Bronchial epithelial cell (primary cell): Measurements from ENCODE around the gene HSD17B8. TPM values are rescaled to one million over a fixed set of nuclear protein-coding genes. Genes with fewer than 3 reads are reported as not detected.

Source experiments
- DNase-seq: peaks from one replicate; pipeline ENCODE4 v3.0.0-alpha.2; 2010; ENCODE audit warnings: low read depth
- FAIRE-seq: peaks from 2 replicates; lab custom pipeline; 2011; peaks lifted over from hg19 to GRCh38; lab: Jason Lieb, UNC
- H3K27me3 ChIP-seq: 2 replicates; pipeline ENCODE4 v1.5.1; 2011; ENCODE audit warnings: low read length; ENCODE audit not compliant: control insufficient read depth, insufficient read depth
- H3K36me3 ChIP-seq: 2 replicates; pipeline ENCODE4 v1.5.1; 2011; ENCODE audit warnings: low read length; ENCODE audit not compliant: control insufficient read depth, insufficient read depth
- H3K4me3 ChIP-seq: 2 replicates; pipeline ENCODE4 v1.5.1; 2011; ENCODE audit warnings: mild to moderate bottlenecking, low read depth, low read length, control low read depth
- CTCF ChIP-seq: IDR thresholded peaks from 2 replicates; pipeline ENCODE4 v1.5.1; 2011; ENCODE audit warnings: mild to moderate bottlenecking, moderate library complexity, low read length, control low read depth, inconsistent platforms; ENCODE audit not compliant: insufficient read depth, severe bottlenecking
- total RNA-seq: library from RNA; depleted of rRNA; stranded (reverse); fragments of >200 nt; gene quantifications from 2 replicates; pipeline ENCODE4 v1.2.1, GENCODE V29; 2014

Gene HSD17B8
- total RNA-seq, 1 donor from 2014 or later, result 59.8 TPM

- FAIRE-seq (no peak), DNase-seq (peak; percentile 94)
- TF ChIP-seq CTCF, result no peak
- H3K4me3 ChIP-seq, result peak overlapping the region; percentile 50
- H3K36me3 ChIP-seq, result no peaks in the 10 kb centered on the region
- no peaks in the 10 kb centered on the region for H3K27me3 ChIP-seq
These were observed 45.5 kb downstream of the HSD17B8 start for GRCh38 chr6:33249732-33250630.

GRCh38 chr6:33250731-33251130 is 46.3 kb downstream of the HSD17B8 start:
- Histone ChIP-seq H3K27me3 (no peaks in the 10 kb centered on the region), H3K4me3 (no peak overlapping the region), H3K36me3 (no peaks in the 10 kb centered on the region)
- DNase-seq (no peak), FAIRE-seq (no peak)
- no peak for TF ChIP-seq CTCF

- no peak for TF ChIP-seq CTCF
- FAIRE-seq (no peak), DNase-seq (no peak)
- Histone ChIP-seq H3K4me3 (no peak overlapping the region), H3K27me3 (no peaks in the 10 kb centered on the region), H3K36me3 (no peaks in the 10 kb centered on the region)
These were observed 47.0 kb downstream of the HSD17B8 start for GRCh38 chr6:33251395-33252012.

GRCh38 chr6:33252759-33253158 is 48.3 kb downstream of the HSD17B8 start:
- no peaks in the 10 kb centered on the region for H3K36me3 ChIP-seq
- H3K4me3 ChIP-seq, result no peak overlapping the region
- no peak for FAIRE-seq
- TF ChIP-seq CTCF, result no peak
- no peak for DNase-seq
- H3K27me3 ChIP-seq, result no peaks in the 10 kb centered on the region

- Histone ChIP-seq H3K27me3 (no peaks in the 10 kb centered on the region), H3K4me3 (no peak overlapping the region), H3K36me3 (no peaks in the 10 kb centered on the region)
- DNase-seq (peak; percentile 36), FAIRE-seq (no peak)
- TF ChIP-seq CTCF, result no peak
These were observed 50.1 kb downstream of the HSD17B8 start for GRCh38 chr6:33254591-33254990.

Other genes starting within 250 kb of the HSD17B8 start
- 57.1 and 71.7 TPM in 2 replicates for gene BRD2, start 236.1 kb upstream of the HSD17B8 start, total RNA-seq
- gene HLA-DOA, start 195.1 kb upstream of the HSD17B8 start, total RNA-seq, result not detected in 2 replicates
- gene HLA-DPA1, start 131.0 kb upstream of the HSD17B8 start, total RNA-seq, result 0.26 and 1.1 TPM in 2 replicates
- gene HLA-DPB1, start 128.7 kb upstream of the HSD17B8 start, total RNA-seq, result 0.53 TPM in 1 of 2 replicates, not detected in the other
- gene COL11A2, start 12.2 kb upstream of the HSD17B8 start, total RNA-seq, result under 0.01 TPM in 2 replicates
- 13.2 and 15.3 TPM in 2 replicates for gene RXRB, start 4.0 kb upstream of the HSD17B8 start, total RNA-seq
- gene SLC39A7, start 3.8 kb upstream of the HSD17B8 start, total RNA-seq, result 90.4 and 94.0 TPM in 2 replicates
- gene RING1, start 3.8 kb downstream of the HSD17B8 start, total RNA-seq, result 43.4 and 50.7 TPM in 2 replicates
- 22.1 and 32.5 TPM in 2 replicates for gene VPS52, start 67.2 kb downstream of the HSD17B8 start, total RNA-seq
- 9,289 and 12,112 TPM in 2 replicates for gene RPS18, start 67.4 kb downstream of the HSD17B8 start, total RNA-seq
- 3.9 and 16.9 TPM in 2 replicates for gene B3GALT4, start 72.5 kb downstream of the HSD17B8 start, total RNA-seq
- gene WDR46, start 84.6 kb downstream of the HSD17B8 start, total RNA-seq, result 59.5 and 132 TPM in 2 replicates
- gene PFDN6, start 84.9 kb downstream of the HSD17B8 start, total RNA-seq, result 61.7 and 64.5 TPM in 2 replicates
- 22.6 and 27.7 TPM in 2 replicates for gene RGL2, start 94.3 kb downstream of the HSD17B8 start, total RNA-seq
- 11.6 and 24.3 TPM in 2 replicates for gene TAPBP, start 109.4 kb downstream of the HSD17B8 start, total RNA-seq
- gene ZBTB22, start 113.1 kb downstream of the HSD17B8 start, total RNA-seq, result 13.2 and 20.1 TPM in 2 replicates
- gene DAXX, start 118.3 kb downstream of the HSD17B8 start, total RNA-seq, result 27.4 and 53.1 TPM in 2 replicates
- gene KIFC1, start 187.2 kb downstream of the HSD17B8 start, total RNA-seq, result 0.26 TPM in 2 replicates
- gene PHF1, start 206.4 kb downstream of the HSD17B8 start, total RNA-seq, result 7.6 and 13.2 TPM in 2 replicates
- 37.1 and 42.5 TPM in 2 replicates for gene CUTA, start 213.5 kb downstream of the HSD17B8 start, total RNA-seq
- 0.79 and 0.90 TPM in 2 replicates for gene SYNGAP1, start 215.4 kb downstream of the HSD17B8 start, total RNA-seq
- 5.9 and 6.3 TPM in 2 replicates for gene ZBTB9, start 249.9 kb downstream of the HSD17B8 start, total RNA-seq